ENCODE results near the gene CHST12. TPM values are rescaled to one million over a fixed set of nuclear protein-coding genes. Genes with fewer than 3 reads are reported as not detected.
"Not testable (repeated sequence)": the region's sequence is repeated elsewhere in the genome, so short reads cannot be mapped to it uniquely, and the experiment has no call there.

The CHST12 gene
- polyA plus RNA-seq, 3 donors = 7.7 to 13.6 (median 11.8) TPM

DNA sequence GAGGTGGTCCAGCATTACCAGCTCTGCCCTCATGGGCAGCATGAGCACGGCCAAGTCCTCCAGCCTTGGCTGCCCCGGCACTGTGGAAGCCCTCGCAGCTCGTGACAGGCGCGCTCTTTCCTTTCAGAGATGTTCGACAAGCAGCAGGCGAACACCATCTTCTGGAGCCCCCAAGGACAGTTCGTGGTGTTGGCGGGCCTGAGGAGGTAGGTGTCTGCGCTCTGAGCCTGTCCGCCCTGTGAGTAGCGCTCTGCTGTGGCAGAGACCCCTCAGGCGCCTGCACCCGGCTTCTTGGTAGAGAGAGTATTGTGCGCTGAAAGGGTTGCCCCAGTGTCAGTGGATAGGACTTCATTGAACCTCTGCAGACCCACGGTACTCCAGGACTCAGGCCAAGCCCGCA, 29.0 kb upstream of the CHST12 start:
- DNase-seq (ENCODE audit: extremely low read depth in 1 of 11, low read depth in 9 of 11, low spot score in 4 of 11) = no peak

DNA sequence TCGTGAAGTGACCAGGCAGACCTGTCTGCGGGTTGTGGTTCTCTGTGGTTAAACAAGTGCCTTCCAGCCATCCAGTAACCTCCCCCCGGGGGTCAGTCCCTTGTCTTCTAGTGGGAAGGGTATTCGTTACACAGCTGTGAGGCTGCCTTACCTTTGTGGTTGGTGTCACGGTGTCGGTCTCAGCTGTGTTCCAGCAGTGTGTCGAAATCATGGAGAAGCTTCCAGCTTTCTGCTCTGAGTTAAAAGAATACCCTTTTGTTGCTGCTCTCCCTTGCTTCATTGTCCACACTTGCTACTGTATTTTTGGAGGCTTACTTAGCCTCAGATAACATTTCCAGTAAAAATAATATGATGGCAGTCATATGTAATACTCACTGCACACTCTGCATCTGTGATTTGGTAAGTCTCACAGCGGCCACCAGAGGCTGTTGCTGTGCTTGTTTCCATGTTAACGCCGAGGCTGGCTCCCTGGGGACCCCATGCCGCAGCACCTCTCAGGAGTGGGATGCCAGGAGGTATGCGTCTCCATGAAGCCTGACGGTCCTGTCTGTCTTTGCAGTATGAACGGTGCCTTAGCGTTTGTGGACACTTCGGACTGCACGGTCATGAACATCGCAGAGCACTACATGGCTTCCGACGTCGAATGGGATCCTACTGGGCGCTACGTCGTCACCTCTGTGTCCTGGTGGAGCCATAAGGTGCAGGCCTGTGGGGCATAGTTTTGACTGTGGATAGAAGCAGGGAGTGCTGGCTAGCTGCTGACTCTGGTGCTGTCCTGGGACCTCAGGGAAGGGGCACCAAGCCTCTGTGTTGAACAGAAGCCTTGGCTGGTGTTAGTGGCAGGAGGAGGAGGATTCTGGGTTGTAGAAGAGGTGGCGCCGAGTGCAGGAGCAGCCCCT, 28.3 kb upstream of the CHST12 start:
- no peak for DNase-seq (ENCODE audit: extremely low read depth in 1 of 11, low read depth in 9 of 11, low spot score in 4 of 11)

DNA sequence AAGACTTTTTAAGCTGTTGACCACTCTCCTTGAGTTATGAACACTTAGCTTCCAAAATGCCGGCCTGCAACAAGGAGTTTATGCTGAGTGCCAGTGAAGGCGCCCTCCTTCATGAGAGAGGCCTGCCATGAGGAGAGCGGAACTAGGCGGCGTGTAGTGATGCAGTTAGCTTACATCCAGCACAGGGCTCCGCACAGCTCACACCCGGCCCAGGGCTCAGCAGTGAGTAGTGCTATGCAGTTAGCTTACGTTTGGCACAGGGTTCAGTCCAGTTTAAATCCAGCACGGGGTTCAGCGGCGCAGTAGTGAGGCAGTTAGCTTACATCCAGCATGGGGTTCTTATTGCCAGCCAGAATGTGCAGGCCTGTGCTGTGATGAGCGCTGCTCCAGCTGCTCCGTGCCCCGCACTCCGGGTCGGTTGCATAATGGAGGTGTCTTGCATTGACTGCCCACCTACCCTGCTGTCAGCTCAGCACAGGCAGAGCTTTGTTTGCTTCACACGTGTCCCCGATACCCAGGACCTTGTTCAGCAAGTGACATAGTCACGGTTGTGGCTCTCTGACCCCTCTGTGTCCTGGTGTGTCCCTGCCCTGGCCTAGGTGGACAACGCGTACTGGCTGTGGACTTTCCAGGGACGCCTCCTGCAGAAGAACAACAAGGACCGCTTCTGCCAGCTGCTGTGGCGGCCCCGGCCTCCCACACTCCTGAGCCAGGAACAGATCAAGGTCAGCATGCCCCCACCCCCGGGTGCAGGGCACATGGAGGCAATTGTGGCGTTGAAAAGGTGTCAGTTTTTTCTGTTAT, 26.9 kb upstream of the CHST12 start:
- no peak for DNase-seq (ENCODE audit: extremely low read depth in 1 of 11, low read depth in 9 of 11, low spot score in 4 of 11)

DNA sequence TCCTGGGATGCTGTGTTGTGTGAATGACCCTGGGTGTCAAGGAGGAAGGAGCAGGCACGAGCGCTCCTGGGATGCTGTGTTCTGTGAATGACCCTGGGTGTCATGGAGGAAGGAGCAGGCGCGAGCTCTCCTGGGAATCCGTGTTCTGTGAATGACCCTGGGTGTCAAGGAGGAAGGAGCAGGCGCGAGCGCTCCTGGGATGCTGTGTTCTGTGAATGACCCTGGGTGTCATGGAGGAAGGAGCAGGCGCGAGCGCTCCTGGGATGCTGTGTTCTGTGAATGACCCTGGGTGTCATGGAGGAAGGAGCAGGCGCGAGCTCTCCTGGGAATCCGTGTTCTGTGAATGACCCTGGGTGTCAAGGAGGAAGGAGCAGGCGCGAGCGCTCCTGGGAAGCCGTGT, 25.9 kb upstream of the CHST12 start:
- not testable (repeated sequence) for DNase-seq (ENCODE audit: extremely low read depth in 1 of 11, low read depth in 9 of 11, low spot score in 4 of 11)

DNA sequence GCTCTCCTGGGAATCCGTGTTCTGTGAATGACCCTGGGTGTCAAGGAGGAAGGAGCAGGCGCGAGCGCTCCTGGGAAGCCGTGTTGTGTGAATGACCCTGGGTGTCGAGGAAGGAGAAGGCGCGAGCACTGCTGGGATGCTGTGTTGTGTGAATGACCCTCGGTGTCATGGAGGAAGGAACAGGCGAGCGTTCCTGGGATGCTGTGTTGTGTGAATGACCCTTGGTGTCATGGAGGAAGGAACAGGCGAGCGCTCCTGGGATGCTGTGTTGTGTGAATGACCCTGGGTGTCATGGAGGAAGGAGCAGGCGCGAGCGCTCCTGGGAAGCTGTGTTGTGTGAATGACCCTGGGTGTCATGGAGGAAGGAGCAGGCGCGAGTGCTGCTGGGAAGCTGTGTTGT, 25.3 kb upstream of the CHST12 start:
- not testable (repeated sequence) for DNase-seq (ENCODE audit: extremely low read depth in 1 of 11, low read depth in 9 of 11, low spot score in 4 of 11)

DNA sequence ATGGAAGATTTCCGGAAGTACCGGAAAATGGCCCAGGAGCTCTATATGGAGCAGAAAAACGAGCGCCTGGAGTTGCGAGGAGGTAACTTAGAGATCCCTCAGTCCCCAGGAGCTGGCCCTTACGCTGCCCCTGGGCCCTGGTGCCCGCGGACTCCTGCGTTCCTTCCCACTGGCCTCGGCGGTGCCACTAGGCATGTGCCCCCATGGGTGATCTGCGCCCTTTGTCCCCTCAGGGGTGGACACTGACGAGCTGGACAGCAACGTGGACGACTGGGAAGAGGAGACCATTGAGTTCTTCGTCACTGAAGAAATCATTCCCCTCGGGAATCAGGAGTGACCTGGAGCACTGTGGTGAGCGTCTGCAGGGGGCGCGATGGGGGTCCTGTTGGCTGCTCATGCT, 24.2 kb upstream of the CHST12 start:
- no peak for DNase-seq (ENCODE audit: extremely low read depth in 1 of 11, low read depth in 9 of 11, low spot score in 4 of 11)

DNA sequence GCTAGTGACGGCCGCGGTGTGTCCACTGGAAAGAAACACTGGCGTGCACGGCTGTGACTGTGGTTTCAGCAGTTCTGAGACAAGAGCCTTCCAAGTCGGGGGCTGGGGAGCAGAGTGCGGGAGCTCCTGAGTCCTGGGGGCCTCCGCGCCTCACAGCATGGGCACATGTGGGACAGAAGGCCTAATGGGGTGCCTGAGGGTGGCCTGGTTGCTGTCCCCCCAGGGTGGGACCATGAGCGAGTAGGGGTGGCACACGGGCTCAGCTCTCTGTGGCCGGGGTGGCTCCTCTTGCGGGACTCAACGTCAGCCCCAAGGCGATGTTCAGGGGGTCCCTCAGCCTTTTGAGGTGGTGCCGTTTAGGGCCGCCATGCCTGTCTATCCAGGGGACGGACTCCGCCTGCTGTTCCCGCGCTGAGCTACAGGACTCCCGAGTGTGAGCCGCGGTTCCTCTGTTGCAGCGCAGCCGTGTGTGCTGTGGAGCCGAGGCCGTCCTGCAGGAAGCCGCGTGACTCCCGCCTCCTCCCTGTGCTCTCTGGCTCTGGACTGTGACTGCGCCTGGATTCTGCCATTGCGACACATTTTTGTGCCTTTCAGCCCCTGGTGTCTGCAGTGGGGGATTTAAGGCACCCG, 23.5 kb upstream of the CHST12 start:
- no peak for DNase-seq (ENCODE audit: extremely low read depth in 1 of 11, low read depth in 9 of 11, low spot score in 4 of 11)

DNA sequence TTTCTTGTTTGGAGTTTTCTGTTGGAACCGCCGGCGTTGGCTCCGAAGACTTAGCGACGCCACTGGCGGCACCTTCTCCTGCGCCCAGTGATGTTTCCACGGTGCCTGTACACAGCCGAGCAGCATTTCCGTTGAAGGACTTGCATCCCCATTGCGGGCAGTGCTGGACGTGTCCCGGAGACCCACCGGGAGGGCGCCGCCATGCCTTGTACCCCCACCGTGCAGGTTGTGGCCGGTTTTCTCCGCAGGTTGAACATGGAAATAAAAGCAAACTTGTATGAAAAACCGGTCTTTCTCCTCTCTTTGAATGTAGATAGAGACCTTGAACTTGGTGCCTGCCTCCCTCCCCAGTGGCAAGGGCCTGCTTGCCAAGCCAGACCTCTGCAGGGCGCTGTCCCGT, 22.9 kb upstream of the CHST12 start:
- DNase-seq (ENCODE audit: extremely low read depth in 1 of 11, low read depth in 9 of 11, low spot score in 4 of 11) = no peak

DNA sequence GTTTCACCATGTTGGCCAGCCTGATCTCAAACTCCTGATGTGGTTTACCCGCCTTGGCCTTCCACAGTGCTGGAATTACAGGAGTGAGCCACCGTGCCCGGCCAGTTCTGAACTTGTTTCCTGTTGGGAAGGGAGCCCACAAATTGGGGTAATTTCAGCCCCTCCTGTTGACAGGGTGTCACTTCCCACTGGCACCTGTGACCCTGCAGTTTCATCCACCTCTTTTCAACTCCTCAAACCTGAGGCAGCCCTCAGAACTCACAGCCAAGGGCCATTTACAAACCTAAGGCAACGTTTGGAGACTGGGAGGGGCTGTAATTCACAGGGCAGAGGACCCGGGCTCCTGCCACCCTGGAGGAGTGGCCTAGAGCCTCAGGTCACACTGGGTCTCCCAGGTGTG, 22.2 kb upstream of the CHST12 start:
- no peak for DNase-seq (ENCODE audit: extremely low read depth in 1 of 11, low read depth in 9 of 11, low spot score in 4 of 11)

DNA sequence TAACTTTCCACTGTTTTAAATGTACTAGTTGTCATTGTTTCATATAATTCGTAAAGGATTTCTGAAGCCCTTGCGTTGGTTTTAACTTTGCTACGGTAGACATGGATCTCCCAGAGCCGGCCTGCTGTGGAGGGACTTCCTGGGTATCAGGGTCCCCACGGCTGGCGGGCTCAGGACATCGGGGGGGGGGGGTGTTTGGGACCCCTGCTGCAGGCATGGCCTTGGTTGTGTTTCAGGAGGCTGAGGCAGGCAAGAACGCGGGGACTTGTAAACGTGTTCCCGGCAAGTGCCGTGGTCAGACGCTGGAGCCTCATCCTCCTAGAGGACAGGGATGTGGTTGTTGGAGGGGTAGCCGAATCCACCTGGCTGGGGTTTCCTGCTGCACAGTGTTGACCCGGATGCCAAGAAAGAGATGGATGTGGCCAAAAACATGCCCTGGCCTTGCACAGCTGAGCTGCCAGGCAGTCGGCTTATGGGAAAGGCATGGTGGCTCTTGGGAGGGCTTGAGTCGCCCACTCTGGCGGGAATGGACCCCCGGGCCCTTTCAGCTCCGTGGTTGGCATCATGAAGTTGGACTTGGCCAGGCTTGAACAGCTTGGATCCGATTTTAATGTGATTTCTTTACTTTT, 21.4 kb upstream of the CHST12 start:
- no peak for DNase-seq (ENCODE audit: extremely low read depth in 1 of 11, low read depth in 9 of 11, low spot score in 4 of 11)

DNA sequence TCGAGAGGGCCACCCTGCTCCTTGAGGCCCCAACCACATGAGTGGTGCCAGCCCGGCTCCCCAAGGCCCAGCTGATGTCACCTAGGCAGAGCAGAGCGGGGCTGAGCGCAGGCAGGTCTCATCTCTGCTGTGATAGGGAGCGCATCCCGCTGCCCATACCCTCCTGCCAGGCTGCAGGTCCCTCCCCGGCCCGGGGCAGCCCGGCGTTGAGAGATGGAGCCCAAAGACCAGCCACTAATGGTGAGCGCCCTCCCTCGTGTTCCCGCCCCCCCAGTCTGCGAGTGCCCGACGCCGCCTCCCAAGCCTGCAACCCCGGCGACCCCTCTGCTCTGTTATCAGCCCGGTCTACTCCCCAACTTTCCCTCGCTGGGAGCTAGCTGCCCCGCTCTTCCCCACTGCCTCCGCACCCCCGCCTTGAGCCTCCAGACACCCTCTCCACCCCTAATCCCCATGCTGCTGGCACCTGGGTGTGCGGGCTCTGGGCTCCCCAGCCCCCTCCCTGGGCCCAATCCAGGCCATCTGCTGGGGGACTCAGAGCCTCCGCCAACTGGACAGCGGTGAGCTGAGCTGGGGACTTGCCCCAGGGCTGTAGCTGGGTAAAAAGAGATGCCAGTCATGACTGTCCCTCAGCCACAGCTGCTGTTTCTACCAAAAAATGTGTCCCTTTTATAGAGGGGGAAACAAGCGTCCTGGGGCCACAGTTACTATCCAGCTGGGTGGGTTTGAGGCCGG, 19.7 kb upstream of the CHST12 start:
- DNase-seq (ENCODE audit: extremely low read depth in 1 of 11, low read depth in 9 of 11, low spot score in 4 of 11) = no peak

DNA sequence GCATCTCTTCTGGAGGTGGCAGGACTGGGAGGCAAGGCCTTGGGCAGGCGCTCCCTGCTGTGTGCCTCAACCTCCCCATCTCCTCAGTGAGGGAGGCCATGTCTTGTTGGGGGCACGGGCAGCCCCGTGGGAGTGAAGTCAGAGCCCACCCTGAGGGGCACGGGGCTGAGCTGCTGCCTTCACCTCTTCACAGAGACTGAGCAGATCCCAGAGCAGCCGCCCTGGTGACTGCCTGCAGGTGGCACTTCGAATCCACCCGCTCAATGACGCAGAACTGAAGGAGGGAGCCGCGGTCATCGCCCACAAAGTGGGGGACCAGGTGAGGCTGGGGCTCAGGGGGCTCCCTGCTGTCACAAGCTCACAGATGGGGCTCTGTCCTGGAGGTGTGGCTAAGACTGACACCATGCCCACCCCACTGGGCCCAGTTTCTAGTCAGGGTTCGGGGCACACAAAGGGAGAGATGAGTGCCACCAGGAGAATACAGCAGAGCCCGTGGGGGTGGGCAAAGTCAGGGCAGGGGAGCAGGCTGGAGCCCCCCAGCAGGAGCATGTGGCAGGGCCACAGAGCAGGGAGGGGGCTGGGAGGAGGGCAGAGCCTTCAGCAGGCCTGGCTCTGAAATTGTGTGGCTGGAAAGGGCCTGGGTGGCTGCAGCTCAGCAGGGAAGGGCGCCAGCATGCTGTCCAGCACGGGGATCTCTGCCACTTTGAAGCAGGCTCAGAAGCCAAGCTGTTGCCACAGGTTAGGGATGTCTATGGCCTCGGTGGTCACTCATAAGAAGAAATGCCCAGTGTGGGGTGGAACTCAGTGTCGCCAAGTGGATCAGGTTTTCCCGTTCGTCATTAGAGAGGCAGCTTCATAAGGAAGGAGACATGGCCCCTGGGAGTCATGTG, 18.8 kb upstream of the CHST12 start:
- DNase-seq (ENCODE audit: extremely low read depth in 1 of 11, low read depth in 9 of 11, low spot score in 4 of 11) = no peak

DNA sequence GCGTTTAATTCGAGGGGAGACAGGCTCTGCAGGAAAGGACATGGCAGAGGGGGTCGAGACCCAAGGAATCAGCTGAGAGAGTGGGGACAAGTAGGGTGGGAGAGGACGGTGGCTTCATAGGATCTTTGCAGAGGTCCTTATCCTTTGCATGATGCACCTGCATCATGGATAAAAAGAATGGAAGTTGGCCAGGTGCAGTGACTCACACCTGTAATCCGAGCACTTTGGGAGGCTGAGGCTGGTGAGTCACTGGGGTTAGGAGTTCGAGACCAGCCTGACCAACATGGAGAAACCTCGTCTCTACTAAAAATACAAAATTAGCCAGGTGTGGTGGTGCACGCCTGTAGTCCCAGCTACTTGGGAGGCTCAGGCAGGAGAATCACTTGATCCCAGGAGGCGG, 17.3 kb upstream of the CHST12 start:
- not testable (repeated sequence) for DNase-seq (ENCODE audit: extremely low read depth in 1 of 11, low read depth in 9 of 11, low spot score in 4 of 11)

DNA sequence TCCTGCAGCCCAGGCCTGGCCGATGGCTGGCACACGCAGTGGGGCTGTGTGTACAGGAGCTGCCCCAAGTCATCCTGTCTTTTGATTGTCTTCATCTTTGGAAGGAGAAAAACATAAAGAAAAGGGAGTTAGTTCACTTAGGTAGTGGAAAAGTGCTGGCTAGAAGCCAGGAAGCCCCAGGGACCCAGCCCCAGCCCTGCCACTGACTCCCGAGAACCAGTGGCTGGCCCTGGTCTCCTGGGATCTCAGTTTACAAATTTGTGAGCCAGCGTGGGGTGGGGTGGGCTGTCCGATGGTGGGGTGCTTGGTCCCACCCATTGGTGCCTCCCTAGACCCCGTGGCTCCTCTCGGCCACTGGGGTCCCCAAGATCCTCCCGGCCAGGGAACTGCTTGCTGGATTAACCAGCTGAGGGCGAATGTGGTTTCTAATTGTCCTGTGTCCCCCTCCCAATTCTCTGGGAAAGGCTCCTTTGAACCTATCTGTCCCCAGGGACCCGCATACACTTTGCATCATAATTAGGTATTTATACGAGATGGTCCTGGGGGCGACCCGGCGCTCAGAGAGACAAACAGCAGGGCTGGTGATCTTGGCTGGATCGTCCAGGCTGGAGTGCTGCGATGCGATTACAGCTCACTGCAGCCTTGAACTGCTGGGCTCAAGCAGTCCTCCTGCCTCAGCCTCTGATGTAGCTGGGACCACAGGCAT, 16.3 kb upstream of the CHST12 start:
- no peak for DNase-seq (ENCODE audit: extremely low read depth in 1 of 11, low read depth in 9 of 11, low spot score in 4 of 11)

DNA sequence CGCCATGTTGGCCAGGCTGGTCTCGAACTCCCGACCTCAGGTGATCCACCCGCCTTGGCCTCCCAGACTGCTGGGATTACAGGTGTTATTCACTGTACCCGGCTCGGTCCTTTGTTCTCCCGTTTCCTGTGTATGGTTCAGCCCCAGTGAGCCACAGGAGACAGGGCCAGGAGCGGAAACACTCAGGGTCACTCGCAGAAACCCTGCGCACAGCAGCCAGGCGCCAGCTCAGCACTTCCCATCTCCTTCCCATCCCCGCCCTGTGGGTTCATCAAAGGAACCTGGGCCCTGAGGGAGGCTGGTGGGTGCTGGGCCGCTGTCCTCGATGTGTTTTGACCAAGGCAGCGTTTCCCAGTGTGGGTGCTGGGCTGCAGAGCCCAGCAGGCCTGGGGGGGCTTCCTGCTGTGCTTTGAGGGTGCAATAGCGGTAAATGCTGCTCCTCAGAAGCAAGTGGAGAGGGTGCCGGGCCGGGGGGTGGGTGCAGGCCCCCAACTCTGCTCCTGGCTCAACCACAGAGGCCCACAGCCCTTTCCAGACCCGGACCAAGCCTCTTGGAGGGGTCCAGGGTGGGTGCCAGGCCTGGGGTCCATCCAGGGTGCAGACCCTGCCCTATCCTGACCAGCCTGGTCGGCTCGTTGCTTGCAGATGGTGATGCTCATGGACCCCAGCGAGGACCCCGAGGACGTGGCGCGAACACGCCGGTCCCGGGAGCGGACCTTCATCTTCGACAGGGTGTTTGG, 15.3 kb upstream of the CHST12 start:
- DNase-seq (ENCODE audit: extremely low read depth in 1 of 11, low read depth in 9 of 11, low spot score in 4 of 11) = no peak

DNA sequence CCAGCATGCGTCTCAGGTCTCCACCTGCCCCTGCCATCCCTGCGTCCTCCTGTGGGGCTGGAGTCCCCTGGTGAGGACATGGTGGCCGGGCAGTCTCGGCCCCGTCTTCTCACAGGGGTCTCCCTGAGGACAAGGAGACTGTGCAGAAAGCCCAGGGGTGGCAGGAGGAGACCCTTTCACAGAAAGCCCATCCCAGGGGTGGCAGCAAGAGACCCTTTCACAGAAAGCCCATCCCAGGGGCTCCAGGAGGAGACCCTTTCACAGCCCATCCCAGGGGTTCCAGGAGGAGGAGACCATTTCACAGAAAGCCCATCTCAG, 14.8 kb upstream of the CHST12 start:
- no peak for DNase-seq (ENCODE audit: extremely low read depth in 1 of 11, low read depth in 9 of 11, low spot score in 4 of 11)

Measured in renal cortex interstitium (tissue), 11 donors.